ENCODE results near the gene RHOXF2.
"Not testable (repeated sequence)": the region's sequence is repeated elsewhere in the genome, so short reads cannot be mapped to it uniquely, and the experiment has no call there.

RHOXF2 gene

GRCh38 chrX:120196626-120197283 is 38.3 kb downstream of the RHOXF2 start:
- in situ Hi-C loops (cut with HindIII; ENCODE audit: low sequenced_read_pairs): not testable (repeated sequence)

GRCh38 chrX:120200851-120201250 is 42.4 kb downstream of the RHOXF2 start:
- in situ Hi-C loops (cut with HindIII; ENCODE audit: low sequenced_read_pairs): no loop called here

- in situ Hi-C loops (cut with HindIII; ENCODE audit: low sequenced_read_pairs): no loop called here
These were observed 47.7 kb downstream of the RHOXF2 start for GRCh38 chrX:120205816-120206753.

- in situ Hi-C loops (cut with HindIII; ENCODE audit: low sequenced_read_pairs): no loop called here
These were observed 48.7 kb downstream of the RHOXF2 start for GRCh38 chrX:120207009-120207605.

GRCh38 chrX:120213438-120214265 is 55.2 kb downstream of the RHOXF2 start:
- in situ Hi-C loops (cut with HindIII; ENCODE audit: low sequenced_read_pairs): no loop called here
